GM19035 (cell line): ENCODE results near the gene ETS1.

Experiments
- ATAC-seq: cut with Tn5 transposase; IDR thresholded peaks from one replicate; pipeline ENCODE4 v1.9.1; 2021; ENCODE audit not compliant: unreplicated experiment

The ETS1 gene

GRCh38 chr11:128572965-128573364, 14.4 kb downstream of the ETS1 start:
- no peak for ATAC-seq

- ATAC-seq, result no peak
Observed at GRCh38 chr11:128570632-128571031, 16.7 kb downstream of the ETS1 start.

GRCh38 chr11:128569291-128569690, 18.1 kb downstream of the ETS1 start:
- ATAC-seq, result no peak

- ATAC-seq, result no peak
Observed at GRCh38 chr11:128568166-128568778, 19.1 kb downstream of the ETS1 start.

GRCh38 chr11:128567130-128567529, 20.2 kb downstream of the ETS1 start:
- no peak for ATAC-seq

GRCh38 chr11:128565881-128566280, 21.5 kb downstream of the ETS1 start:
- ATAC-seq, result no peak

- no peak for ATAC-seq
Observed at GRCh38 chr11:128564642-128565245, 22.6 kb downstream of the ETS1 start.

- ATAC-seq, result no peak
Observed at GRCh38 chr11:128563942-128564641, 23.3 kb downstream of the ETS1 start.

- no peak for ATAC-seq
Observed at GRCh38 chr11:128563308-128563707, 24.1 kb downstream of the ETS1 start.

- ATAC-seq, result no peak
Observed at GRCh38 chr11:128559496-128560103, 27.8 kb downstream of the ETS1 start.

GRCh38 chr11:128555606-128556005, 31.8 kb downstream of the ETS1 start:
- ATAC-seq, result no peak

GRCh38 chr11:128553662-128554362, 33.5 kb downstream of the ETS1 start:
- no peak for ATAC-seq

- peak; percentile 57 for ATAC-seq
Observed at GRCh38 chr11:128552783-128553661, 34.3 kb downstream of the ETS1 start.

GRCh38 chr11:128551611-128552335, 35.6 kb downstream of the ETS1 start:
- ATAC-seq, result peak; percentile 59

GRCh38 chr11:128551058-128551457, 36.3 kb downstream of the ETS1 start:
- ATAC-seq, result no peak

GRCh38 chr11:128550261-128550821, 37.0 kb downstream of the ETS1 start:
- no peak for ATAC-seq

- no peak for ATAC-seq
Observed at GRCh38 chr11:128549256-128549944, 38.0 kb downstream of the ETS1 start.

- ATAC-seq, result no peak
Observed at GRCh38 chr11:128548649-128549255, 38.6 kb downstream of the ETS1 start.
